Glutamatergic neuron (in vitro differentiated cells): Measurements from ENCODE around the gene DGKB. TPM values are rescaled to one million over a fixed set of nuclear protein-coding genes. Genes with fewer than 3 reads are reported as not detected.

Experiments used
- DNase-seq: peaks from one replicate; pipeline ENCODE4 v3.0.0; 2022
- H3K27ac Mint-ChIP-seq: one replicate; pipeline ENCODE4 v1.8.0; 2020; ENCODE audit warnings: mild to moderate bottlenecking, mixed read lengths, inconsistent platforms; ENCODE audit not compliant: unreplicated experiment
- H3K27me3 Mint-ChIP-seq: one replicate; pipeline ENCODE4 v1.8.0; 2020; ENCODE audit warnings: mild to moderate bottlenecking, moderate library complexity, mixed read lengths, inconsistent platforms; ENCODE audit not compliant: unreplicated experiment
- H3K36me3 Mint-ChIP-seq: one replicate; pipeline ENCODE4 v1.8.0; 2020; ENCODE audit warnings: mild to moderate bottlenecking, mixed read lengths, inconsistent platforms; ENCODE audit not compliant: unreplicated experiment
- H3K4me1 Mint-ChIP-seq: one replicate; pipeline ENCODE4 v1.8.0; 2020; ENCODE audit warnings: mild to moderate bottlenecking, low read depth, mixed read lengths, inconsistent platforms; ENCODE audit not compliant: unreplicated experiment
- H3K4me3 Mint-ChIP-seq: one replicate; pipeline ENCODE4 v1.8.0; 2020; ENCODE audit warnings: mild to moderate bottlenecking, mixed read lengths, inconsistent platforms; ENCODE audit not compliant: unreplicated experiment
- H3K9me3 Mint-ChIP-seq: one replicate; pipeline ENCODE4 v1.8.0; 2020; ENCODE audit warnings: mild to moderate bottlenecking, moderate library complexity, mixed read lengths, inconsistent platforms; ENCODE audit not compliant: unreplicated experiment
- total RNA-seq: library from RNA; stranded (reverse); fragmentation: NEBNext Ultra II Directional; extraction: Animal tissue kit (Norgen Biotek cat#: 25700); gene quantifications from one replicate; pipeline ENCODE4 v1.2.1, GENCODE V29; 2021; ENCODE audit not compliant: unreplicated experiment
- TF ChIP-seq, protein P1 (sequence below): fragments of 200-600 bp; sonication (generic); IDR thresholded peaks from one replicate; pipeline ENCODE4 v1.5.0; 2021; ENCODE audit not compliant: partially characterized antibody, unreplicated experiment

The DGKB gene
- total RNA-seq, 1 donor from 2014 or later = 57.8 TPM

DNA sequence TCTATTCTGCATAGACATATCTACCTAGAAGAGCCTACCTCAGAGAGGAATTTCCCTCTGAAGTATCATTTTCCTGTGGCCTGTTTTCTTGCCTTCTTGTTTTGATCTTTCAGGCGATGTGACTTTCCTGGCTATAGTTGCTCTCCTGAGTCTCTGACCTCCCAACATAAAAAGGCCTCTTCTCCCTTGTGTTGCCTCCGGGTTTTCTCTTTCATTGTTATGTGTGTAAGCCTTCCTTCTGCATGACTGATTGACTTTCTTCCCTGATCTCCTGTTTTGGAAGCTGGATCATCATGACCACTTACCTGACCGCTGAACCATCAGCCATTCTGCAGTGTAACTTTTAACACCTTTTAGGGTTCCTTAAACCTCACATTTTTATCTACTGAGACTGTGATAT is 471.6 kb downstream of the DGKB start:
- no peak overlapping the region for H3K4me3 Mint-ChIP-seq
- TF ChIP-seq, protein P1, sequence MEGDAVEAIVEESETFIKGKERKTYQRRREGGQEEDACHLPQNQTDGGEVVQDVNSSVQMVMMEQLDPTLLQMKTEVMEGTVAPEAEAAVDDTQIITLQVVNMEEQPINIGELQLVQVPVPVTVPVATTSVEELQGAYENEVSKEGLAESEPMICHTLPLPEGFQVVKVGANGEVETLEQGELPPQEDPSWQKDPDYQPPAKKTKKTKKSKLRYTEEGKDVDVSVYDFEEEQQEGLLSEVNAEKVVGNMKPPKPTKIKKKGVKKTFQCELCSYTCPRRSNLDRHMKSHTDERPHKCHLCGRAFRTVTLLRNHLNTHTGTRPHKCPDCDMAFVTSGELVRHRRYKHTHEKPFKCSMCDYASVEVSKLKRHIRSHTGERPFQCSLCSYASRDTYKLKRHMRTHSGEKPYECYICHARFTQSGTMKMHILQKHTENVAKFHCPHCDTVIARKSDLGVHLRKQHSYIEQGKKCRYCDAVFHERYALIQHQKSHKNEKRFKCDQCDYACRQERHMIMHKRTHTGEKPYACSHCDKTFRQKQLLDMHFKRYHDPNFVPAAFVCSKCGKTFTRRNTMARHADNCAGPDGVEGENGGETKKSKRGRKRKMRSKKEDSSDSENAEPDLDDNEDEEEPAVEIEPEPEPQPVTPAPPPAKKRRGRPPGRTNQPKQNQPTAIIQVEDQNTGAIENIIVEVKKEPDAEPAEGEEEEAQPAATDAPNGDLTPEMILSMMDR = no peak
- peak overlapping the region; percentile 5 for H3K27ac Mint-ChIP-seq
- H3K4me1 Mint-ChIP-seq = peaks cover 17% of the 10 kb centered on the region
- peaks cover 6% of the 10 kb centered on the region for H3K36me3 Mint-ChIP-seq
- no peak for DNase-seq
- H3K27me3 Mint-ChIP-seq = no peaks in the 10 kb centered on the region
- H3K9me3 Mint-ChIP-seq = peaks cover 4% of the 10 kb centered on the region

DNA sequence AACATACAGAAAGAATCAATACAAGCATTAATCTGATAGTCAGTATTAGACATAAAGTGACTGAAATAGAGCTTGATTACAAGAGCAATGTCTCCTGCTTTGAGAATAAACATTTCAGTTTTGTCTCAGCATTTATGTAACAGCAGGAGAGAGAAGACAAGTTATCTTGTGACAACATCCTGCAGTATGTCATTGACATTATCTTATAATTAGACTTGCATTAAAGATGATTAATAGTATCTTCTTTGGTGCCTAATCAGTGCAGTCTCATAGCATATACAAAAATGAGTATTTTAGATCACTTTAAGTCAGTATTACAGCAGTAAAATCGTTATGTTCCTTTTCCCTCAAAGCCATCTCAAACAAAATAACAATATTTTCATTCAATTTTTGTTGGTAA is 477.0 kb downstream of the DGKB start:
- Mint-ChIP-seq H3K36me3 (peaks cover 6% of the 10 kb centered on the region), H3K4me3 (no peak overlapping the region), H3K4me1 (no peaks in the 10 kb centered on the region), H3K9me3 (peaks cover 4% of the 10 kb centered on the region), H3K27me3 (no peaks in the 10 kb centered on the region), H3K27ac (no peak overlapping the region)
- no peak for DNase-seq
- TF ChIP-seq, protein P1 = no peak

DNA sequence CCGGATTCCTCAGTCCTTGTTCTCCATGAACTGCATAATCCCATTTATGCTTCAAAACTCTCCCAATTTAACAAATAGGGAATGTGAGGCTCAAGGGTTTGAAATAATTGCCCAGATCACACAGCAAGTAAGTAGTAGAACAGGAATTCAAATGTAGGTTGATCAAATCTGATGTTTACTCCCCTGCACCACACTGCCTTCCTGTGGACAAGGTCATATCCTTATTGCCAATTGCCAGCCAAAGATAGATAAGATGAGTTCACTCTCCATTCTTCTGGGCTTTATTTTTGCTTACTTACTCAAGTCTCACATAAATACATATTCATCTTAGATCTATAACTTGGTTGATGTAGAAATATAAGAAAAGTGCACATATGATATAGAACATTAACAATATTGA is 477.9 kb downstream of the DGKB start:
- no peak overlapping the region for H3K27ac Mint-ChIP-seq
- TF ChIP-seq, protein P1 = no peak
- H3K4me1 Mint-ChIP-seq = no peaks in the 10 kb centered on the region
- no peak overlapping the region for H3K4me3 Mint-ChIP-seq
- DNase-seq = no peak
- H3K9me3 Mint-ChIP-seq = peaks cover 4% of the 10 kb centered on the region
- peaks cover 6% of the 10 kb centered on the region for H3K36me3 Mint-ChIP-seq
- no peaks in the 10 kb centered on the region for H3K27me3 Mint-ChIP-seq

DNA sequence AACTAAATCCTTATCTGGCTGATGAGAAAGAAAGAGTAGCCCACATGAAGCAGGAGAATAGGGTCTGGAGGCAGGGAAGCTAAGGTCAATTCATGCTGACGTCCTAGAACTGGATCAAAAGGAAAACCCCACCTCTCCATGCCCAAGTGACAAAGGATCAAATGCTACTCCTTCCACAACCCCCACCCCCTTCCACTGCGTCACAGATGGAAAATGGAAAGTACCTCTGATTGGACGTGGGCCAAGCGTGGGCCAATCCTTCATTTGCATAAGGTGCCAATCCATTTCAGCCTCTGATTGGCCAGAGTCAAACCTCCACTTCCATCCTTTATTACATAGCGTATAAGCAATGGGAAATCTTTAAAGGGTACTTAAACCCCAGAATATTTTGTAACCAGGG is 481.8 kb downstream of the DGKB start:
- no peak for DNase-seq
- TF ChIP-seq, protein P1 = no peak
- Mint-ChIP-seq H3K4me3 (no peak overlapping the region), H3K4me1 (no peaks in the 10 kb centered on the region), H3K27ac (no peak overlapping the region), H3K27me3 (no peaks in the 10 kb centered on the region), H3K9me3 (no peaks in the 10 kb centered on the region), H3K36me3 (no peaks in the 10 kb centered on the region)

DNA sequence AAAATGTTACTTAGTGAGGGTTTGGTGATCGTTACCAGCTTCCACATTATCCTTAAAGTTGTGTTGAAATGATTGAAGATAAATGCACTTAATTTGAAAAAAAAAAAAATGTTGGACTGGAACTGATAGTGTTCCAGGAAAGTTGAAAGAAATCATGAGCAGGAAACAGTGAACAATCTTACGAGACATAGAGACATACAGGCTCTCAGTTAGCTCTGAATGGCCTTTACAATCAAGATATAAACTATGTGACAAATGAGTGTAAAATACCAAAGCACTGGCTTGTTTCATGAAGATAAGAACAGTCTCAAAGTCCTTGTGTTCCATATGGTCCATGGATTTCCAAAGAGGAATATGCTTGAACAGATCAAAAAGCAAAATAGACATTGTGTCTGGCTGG is 483.0 kb downstream of the DGKB start:
- TF ChIP-seq, protein P1 = no peak
- Mint-ChIP-seq H3K4me1 (no peaks in the 10 kb centered on the region), H3K27ac (no peak overlapping the region), H3K27me3 (no peaks in the 10 kb centered on the region), H3K4me3 (no peak overlapping the region), H3K36me3 (no peaks in the 10 kb centered on the region), H3K9me3 (no peaks in the 10 kb centered on the region)
- no peak for DNase-seq
